ENCODE results near the gene KRTAP10-12. TPM values are rescaled to one million over a fixed set of nuclear protein-coding genes. Genes with fewer than 3 reads are reported as not detected.

Gene KRTAP10-12
- total and polyA plus RNA-seq, 2 of the 13 experiments (the other 11 are each of a cell fraction or from before 2014, with no cell fraction given), result not detected

DNA sequence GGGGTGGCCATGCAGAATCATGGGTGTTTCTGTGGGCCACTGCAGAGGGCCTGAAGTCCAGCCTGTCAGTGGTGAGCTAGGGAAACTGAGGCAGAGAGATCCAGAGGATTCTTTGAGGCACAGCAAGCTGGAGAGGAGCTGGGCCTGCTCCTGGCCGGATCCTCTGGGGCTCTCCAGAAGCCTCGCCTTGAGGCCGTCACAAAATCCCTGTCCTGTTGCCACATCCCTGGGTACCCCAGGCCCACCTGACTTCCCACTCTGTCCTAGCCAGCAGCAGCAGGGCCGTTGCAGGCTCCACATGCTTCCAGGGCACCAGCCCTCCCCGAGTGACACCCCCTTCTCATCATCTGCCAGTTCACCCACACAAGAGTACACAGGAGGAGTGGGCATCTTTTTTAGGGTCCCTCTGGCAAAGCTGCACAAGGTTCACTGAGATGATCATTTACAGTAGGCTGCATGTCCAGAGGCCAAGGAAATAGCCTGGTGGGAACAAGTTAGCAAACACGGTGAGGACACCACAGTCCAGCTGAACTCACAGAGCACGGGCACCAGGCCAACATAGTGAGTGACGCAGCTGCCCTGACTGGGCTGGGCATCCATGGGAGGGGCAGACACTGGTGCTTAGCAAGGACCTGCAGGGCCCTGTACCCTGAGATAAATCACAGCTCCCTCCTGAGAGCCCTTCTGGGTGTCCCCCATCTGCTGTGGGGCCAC is 39.5 kb downstream of the KRTAP10-12 start (continued):
- peak; percentile 73 for TF ChIP-seq HDAC2 (CRISPR knock-in tag; IDR thresholded peaks at IDR 0.05)

DNA sequence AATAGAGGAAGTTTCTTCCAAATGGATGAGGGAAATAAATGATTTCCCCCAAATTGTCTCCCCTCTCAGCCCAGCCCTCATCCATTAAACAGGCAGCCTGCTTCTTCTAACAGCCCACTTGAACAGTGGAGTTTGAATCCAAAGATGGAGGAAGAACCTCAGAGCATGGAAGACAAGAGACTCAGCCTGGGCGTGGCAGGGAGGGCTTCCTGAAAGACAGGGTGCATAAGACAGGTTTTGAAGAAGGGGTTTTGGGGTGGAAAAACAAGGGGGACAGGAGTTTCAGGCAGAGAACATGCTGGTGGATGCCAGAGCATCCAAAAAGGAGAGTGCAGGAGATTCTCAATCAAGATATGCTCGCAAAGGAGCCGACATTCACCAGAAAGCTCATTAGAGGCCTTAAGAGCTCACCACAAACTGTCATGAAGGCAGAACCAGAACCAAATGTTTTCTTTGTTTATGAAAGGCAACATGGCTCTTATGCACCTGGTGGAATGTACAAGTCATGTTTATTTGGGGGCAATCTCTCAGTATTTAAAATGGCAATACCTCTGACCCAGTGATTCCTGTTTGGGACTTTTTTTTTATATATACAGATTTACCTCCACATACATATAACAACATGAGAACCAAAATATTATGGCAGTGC is 40.9 kb downstream of the KRTAP10-12 start:
- Histone ChIP-seq H3K27ac (ENCODE audit: extremely low read length, insufficient read depth, low read length) (no peak overlapping the region), H3K27me3 (ENCODE audit: control insufficient read depth in 1 of 2, insufficient read depth in 2 of 2, low read length in 2 of 2) (peaks cover 5 to 21% of the 10 kb centered on the region in 2 experiments), H2AFZ (ENCODE audit: low read length) (no peak overlapping the region), H3K36me3 (replicated peaks in 1 of 2; ENCODE audit: control insufficient read depth in 1 of 2, insufficient read depth in 2 of 2, low read length in 2 of 2) (no peaks in the 10 kb centered on the region), H3K79me2 (ENCODE audit: insufficient read depth, low read length) (no peaks in the 10 kb centered on the region), H3K9ac (ENCODE audit: insufficient read depth, low read depth, low read length) (no peak overlapping the region), H3K9me3 (ENCODE audit: low read length) (no peaks in the 10 kb centered on the region), H3K4me1 (ENCODE audit: insufficient read depth, low read length) (peaks cover 43% of the 10 kb centered on the region), H4K20me1 (ENCODE audit: insufficient read depth, low read length) (no peaks in the 10 kb centered on the region), H3K4me3 (replicated peaks in 1 of 3; ENCODE audit: insufficient read depth in 1 of 3, low read depth in 2 of 3, low read length in 3 of 3) (no peak overlapping the region), H3K4me2 (ENCODE audit: low read depth, low read length) (no peak overlapping the region)
- in situ Hi-C loops (cut with HindIII; ENCODE audit: extremely low pct_ligation_motif_present, low pct_unique_long_range_greater_than_20kb) (loop anchor here (5.0 kb wide), 1 partner anchor 231 kb away; no protein-coding TSS in a partner anchor), intact Hi-C loops (cut with micrococcal nuclease; ENCODE audit: unreplicated experiment) (loop anchor here (5.0 kb wide), 1 partner anchor 36 kb away; no protein-coding TSS in a partner anchor)
- FAIRE-seq, result no peak
- POLR2A ChIA-PET, result no interaction called here
- ATAC-seq, result no peak
- WGBS (ENCODE audit: low lambda C conversion rate), result 65% methylated on average over 3 of the region's 3 CpGs
- CTCF ChIA-PET (ENCODE audit: low intra/inter-chr PET ratio, low total read pairs), result no interaction called here
- DNase-seq (ENCODE audit: low spot score), result no peak
- BruUV-seq (replicated peaks), result no TSS peak
- TF ChIP-seq SAP130 (CRISPR knock-in tag; IDR thresholded peaks at IDR 0.05; ENCODE audit: low read depth), result no peak
- TF ChIP-seq ZNF616 (CRISPR knock-in tag; IDR thresholded peaks at IDR 0.05; ENCODE audit: low read depth), result no peak
- TF ChIP-seq KAT8 (CRISPR knock-in tag; IDR thresholded peaks at IDR 0.05), result no peak
- TF ChIP-seq SOX5 (CRISPR knock-in tag; IDR thresholded peaks at IDR 0.05; ENCODE audit: borderline replicate concordance), result no peak
- TF ChIP-seq FIP1L1 (IDR thresholded peaks at IDR 0.05; ENCODE audit: borderline replicate concordance, insufficient read depth, low read depth, low read length), result no peak
- TF ChIP-seq, protein P1, sequence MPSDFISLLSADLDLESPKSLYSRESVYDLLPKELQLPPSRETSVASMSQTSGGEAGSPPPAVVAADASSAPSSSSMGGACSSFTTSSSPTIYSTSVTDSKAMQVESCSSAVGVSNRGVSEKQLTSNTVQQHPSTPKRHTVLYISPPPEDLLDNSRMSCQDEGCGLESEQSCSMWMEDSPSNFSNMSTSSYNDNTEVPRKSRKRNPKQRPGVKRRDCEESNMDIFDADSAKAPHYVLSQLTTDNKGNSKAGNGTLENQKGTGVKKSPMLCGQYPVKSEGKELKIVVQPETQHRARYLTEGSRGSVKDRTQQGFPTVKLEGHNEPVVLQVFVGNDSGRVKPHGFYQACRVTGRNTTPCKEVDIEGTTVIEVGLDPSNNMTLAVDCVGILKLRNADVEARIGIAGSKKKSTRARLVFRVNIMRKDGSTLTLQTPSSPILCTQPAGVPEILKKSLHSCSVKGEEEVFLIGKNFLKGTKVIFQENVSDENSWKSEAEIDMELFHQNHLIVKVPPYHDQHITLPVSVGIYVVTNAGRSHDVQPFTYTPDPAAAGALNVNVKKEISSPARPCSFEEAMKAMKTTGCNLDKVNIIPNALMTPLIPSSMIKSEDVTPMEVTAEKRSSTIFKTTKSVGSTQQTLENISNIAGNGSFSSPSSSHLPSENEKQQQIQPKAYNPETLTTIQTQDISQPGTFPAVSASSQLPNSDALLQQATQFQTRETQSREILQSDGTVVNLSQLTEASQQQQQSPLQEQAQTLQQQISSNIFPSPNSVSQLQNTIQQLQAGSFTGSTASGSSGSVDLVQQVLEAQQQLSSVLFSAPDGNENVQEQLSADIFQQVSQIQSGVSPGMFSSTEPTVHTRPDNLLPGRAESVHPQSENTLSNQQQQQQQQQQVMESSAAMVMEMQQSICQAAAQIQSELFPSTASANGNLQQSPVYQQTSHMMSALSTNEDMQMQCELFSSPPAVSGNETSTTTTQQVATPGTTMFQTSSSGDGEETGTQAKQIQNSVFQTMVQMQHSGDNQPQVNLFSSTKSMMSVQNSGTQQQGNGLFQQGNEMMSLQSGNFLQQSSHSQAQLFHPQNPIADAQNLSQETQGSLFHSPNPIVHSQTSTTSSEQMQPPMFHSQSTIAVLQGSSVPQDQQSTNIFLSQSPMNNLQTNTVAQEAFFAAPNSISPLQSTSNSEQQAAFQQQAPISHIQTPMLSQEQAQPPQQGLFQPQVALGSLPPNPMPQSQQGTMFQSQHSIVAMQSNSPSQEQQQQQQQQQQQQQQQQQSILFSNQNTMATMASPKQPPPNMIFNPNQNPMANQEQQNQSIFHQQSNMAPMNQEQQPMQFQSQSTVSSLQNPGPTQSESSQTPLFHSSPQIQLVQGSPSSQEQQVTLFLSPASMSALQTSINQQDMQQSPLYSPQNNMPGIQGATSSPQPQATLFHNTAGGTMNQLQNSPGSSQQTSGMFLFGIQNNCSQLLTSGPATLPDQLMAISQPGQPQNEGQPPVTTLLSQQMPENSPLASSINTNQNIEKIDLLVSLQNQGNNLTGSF (CRISPR knock-in tag; IDR thresholded peaks at IDR 0.05), result no peak
- TF ChIP-seq, protein P2, sequence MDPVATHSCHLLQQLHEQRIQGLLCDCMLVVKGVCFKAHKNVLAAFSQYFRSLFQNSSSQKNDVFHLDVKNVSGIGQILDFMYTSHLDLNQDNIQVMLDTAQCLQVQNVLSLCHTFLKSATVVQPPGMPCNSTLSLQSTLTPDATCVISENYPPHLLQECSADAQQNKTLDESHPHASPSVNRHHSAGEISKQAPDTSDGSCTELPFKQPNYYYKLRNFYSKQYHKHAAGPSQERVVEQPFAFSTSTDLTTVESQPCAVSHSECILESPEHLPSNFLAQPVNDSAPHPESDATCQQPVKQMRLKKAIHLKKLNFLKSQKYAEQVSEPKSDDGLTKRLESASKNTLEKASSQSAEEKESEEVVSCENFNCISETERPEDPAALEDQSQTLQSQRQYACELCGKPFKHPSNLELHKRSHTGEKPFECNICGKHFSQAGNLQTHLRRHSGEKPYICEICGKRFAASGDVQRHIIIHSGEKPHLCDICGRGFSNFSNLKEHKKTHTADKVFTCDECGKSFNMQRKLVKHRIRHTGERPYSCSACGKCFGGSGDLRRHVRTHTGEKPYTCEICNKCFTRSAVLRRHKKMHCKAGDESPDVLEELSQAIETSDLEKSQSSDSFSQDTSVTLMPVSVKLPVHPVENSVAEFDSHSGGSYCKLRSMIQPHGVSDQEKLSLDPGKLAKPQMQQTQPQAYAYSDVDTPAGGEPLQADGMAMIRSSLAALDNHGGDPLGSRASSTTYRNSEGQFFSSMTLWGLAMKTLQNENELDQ (CRISPR knock-in tag; IDR thresholded peaks at IDR 0.05; ENCODE audit: borderline replicate concordance), result no peak
- TF ChIP-seq, protein P3, sequence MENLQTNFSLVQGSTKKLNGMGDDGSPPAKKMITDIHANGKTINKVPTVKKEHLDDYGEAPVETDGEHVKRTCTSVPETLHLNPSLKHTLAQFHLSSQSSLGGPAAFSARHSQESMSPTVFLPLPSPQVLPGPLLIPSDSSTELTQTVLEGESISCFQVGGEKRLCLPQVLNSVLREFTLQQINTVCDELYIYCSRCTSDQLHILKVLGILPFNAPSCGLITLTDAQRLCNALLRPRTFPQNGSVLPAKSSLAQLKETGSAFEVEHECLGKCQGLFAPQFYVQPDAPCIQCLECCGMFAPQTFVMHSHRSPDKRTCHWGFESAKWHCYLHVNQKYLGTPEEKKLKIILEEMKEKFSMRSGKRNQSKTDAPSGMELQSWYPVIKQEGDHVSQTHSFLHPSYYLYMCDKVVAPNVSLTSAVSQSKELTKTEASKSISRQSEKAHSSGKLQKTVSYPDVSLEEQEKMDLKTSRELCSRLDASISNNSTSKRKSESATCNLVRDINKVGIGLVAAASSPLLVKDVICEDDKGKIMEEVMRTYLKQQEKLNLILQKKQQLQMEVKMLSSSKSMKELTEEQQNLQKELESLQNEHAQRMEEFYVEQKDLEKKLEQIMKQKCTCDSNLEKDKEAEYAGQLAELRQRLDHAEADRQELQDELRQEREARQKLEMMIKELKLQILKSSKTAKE (CRISPR knock-in tag; IDR thresholded peaks at IDR 0.05; ENCODE audit: borderline replicate concordance), result no peak
- no peak for TF ChIP-seq ZFY (CRISPR knock-in tag; IDR thresholded peaks at IDR 0.05)
- TF ChIP-seq GZF1 (CRISPR knock-in tag; IDR thresholded peaks at IDR 0.05), result no peak
